ENCODE results near the gene FBXL16. TPM values are rescaled to one million over a fixed set of nuclear protein-coding genes. Genes with fewer than 3 reads are reported as not detected.

The FBXL16 gene
- total RNA-seq, 1 experiment from 2014 or later = 1.1 TPM

GRCh38 chr16:720990-721764, 15.6 kb upstream of the FBXL16 start, which contains the start of gene ANTKMT:
Gene ANTKMT (plus strand): TSS chr16:721146. CDS start chr16:721275, 129 bp downstream.
- H3K36me3 ChIP-seq (ENCODE audit: insufficient read depth, low read length, poor library complexity, severe bottlenecking) = no peaks in the 10 kb centered on the region
- H3K27ac ChIP-seq (ENCODE audit: low read depth, low read length, poor library complexity, severe bottlenecking) = peak within 1 kb of the TSS; percentile 83
- peaks cover 20% of the 10 kb centered on the region for H3K27me3 ChIP-seq (replicated peaks; ENCODE audit: insufficient read depth, low read depth, low read length, poor library complexity)
- TF ChIP-seq EZH2 (IDR thresholded peaks at IDR 0.05; ENCODE audit: borderline replicate concordance, low read depth, low read length, poor library complexity, severe bottlenecking) (no peak), CTCF (conservative IDR thresholded peaks at IDR 0.05; ENCODE audit: low read depth, low read length) (no peak)
- ChIA-PET POLR2A (ENCODE audit: low non-redundant PET) (no interaction called here), CTCF (interaction anchor here (0.6 to 1.9 kb wide), 3 partner anchors 9 to 35 kb away, joined by 3 to 8 read pairs (median 4); no protein-coding TSS in a partner anchor)
- peak within 1 kb of the TSS; percentile 69 for H3K4me3 ChIP-seq (ENCODE audit: low read depth, low read length, poor library complexity, severe bottlenecking)
- no TSS peak for BruUV-seq (replicated peaks)
- peak; percentile 90 for DNase-seq (ENCODE audit: low spot score)
- H3K9me3 ChIP-seq (ENCODE audit: low read depth, low read length, poor library complexity, severe bottlenecking) = no peaks in the 10 kb centered on the region
- intact Hi-C loops (cut with micrococcal nuclease; ENCODE audit: unreplicated experiment) = no loop called here
- H3K4me1 ChIP-seq (ENCODE audit: insufficient read depth, low read length, poor library complexity, severe bottlenecking) = peaks cover 8% of the 10 kb centered on the region

GRCh38 chr16:720447-720989, 14.9 kb upstream of the FBXL16 start:
- CTCF ChIA-PET = interaction anchor here (1.2 to 1.9 kb wide), 2 partner anchors 10 to 67 kb away, joined by 5 to 8 read pairs; partner anchors contain the start of gene RPUSD1
- Histone ChIP-seq H3K4me3 (ENCODE audit: low read depth, low read length, poor library complexity, severe bottlenecking) (peak overlapping the region; percentile 69), H3K27ac (ENCODE audit: low read depth, low read length, poor library complexity, severe bottlenecking) (peak overlapping the region; percentile 83), H3K4me1 (ENCODE audit: insufficient read depth, low read length, poor library complexity, severe bottlenecking) (peaks cover 8% of the 10 kb centered on the region), H3K36me3 (ENCODE audit: insufficient read depth, low read length, poor library complexity, severe bottlenecking) (no peaks in the 10 kb centered on the region), H3K27me3 (replicated peaks; ENCODE audit: insufficient read depth, low read depth, low read length, poor library complexity) (peaks cover 27% of the 10 kb centered on the region), H3K9me3 (ENCODE audit: low read depth, low read length, poor library complexity, severe bottlenecking) (no peaks in the 10 kb centered on the region)
- intact Hi-C loops (cut with micrococcal nuclease; ENCODE audit: unreplicated experiment) = no loop called here
- POLR2A ChIA-PET (ENCODE audit: low non-redundant PET) = no interaction called here
- TF ChIP-seq EZH2 (IDR thresholded peaks at IDR 0.05; ENCODE audit: borderline replicate concordance, low read depth, low read length, poor library complexity, severe bottlenecking) = no peak
- peak; percentile 38; the same call in 1 of the 2 replicates for TF ChIP-seq CTCF (conservative IDR thresholded peaks at IDR 0.05; ENCODE audit: low read depth, low read length)
- peak; percentile 81 for DNase-seq (ENCODE audit: low spot score)
- no TSS peak for BruUV-seq (replicated peaks)

GRCh38 chr16:719815-720446, 14.3 kb upstream of the FBXL16 start:
- Histone ChIP-seq H3K4me1 (ENCODE audit: insufficient read depth, low read length, poor library complexity, severe bottlenecking) (peaks cover 8% of the 10 kb centered on the region), H3K4me3 (ENCODE audit: low read depth, low read length, poor library complexity, severe bottlenecking) (peak overlapping the region; percentile 69), H3K27me3 (replicated peaks; ENCODE audit: insufficient read depth, low read depth, low read length, poor library complexity) (peaks cover 31% of the 10 kb centered on the region), H3K36me3 (ENCODE audit: insufficient read depth, low read length, poor library complexity, severe bottlenecking) (no peaks in the 10 kb centered on the region), H3K27ac (ENCODE audit: low read depth, low read length, poor library complexity, severe bottlenecking) (peak overlapping the region; percentile 83), H3K9me3 (ENCODE audit: low read depth, low read length, poor library complexity, severe bottlenecking) (no peaks in the 10 kb centered on the region)
- no TSS peak for BruUV-seq (replicated peaks)
- intact Hi-C loops (cut with micrococcal nuclease; ENCODE audit: unreplicated experiment) = loop anchor here (10.0 kb wide), 1 partner anchor 335 kb away; no protein-coding TSS in a partner anchor
- TF ChIP-seq CTCF (conservative IDR thresholded peaks at IDR 0.05; ENCODE audit: low read depth, low read length) (0 out of 2 replicates have a peak, but pooled peaks have one; percentile 26), EZH2 (IDR thresholded peaks at IDR 0.05; ENCODE audit: borderline replicate concordance, low read depth, low read length, poor library complexity, severe bottlenecking) (no peak)
- ChIA-PET POLR2A (ENCODE audit: low non-redundant PET) (no interaction called here), CTCF (interaction anchor here (0.6 to 1.9 kb wide), 4 partner anchors 10 to 294 kb away, joined by 5 to 8 read pairs (median 8); partner anchors contain the start of gene RPUSD1)
- DNase-seq (ENCODE audit: low spot score) = peak; percentile 39

All from A673 (cell line).